ENCODE measurements around the gene HYDIN.

Gene HYDIN

GRCh38 chr16:71230122-71230845 lies at the start of gene HYDIN:
TSS of gene HYDIN (minus strand) at chr16:71230722. CDS start at chr16:71186895, 43,827 bp downstream.
- DNase-seq (ENCODE audit: low spot score): no peak

GRCh38 chr16:71276589-71277334 lies 46.2 kb upstream of the HYDIN start:
- no peak for DNase-seq (ENCODE audit: low spot score)

GRCh38 chr16:71273384-71273783 lies 42.9 kb upstream of the HYDIN start:
- DNase-seq (ENCODE audit: low spot score): no peak

- no peak for DNase-seq (ENCODE audit: low spot score)
Measured at GRCh38 chr16:71264299-71264698, 33.8 kb upstream of the HYDIN start.

GRCh38 chr16:71263582-71263981 lies 33.1 kb upstream of the HYDIN start:
- DNase-seq (ENCODE audit: low spot score): no peak

GRCh38 chr16:71262391-71262790 lies 31.9 kb upstream of the HYDIN start:
- no peak for DNase-seq (ENCODE audit: low spot score)

GRCh38 chr16:71260995-71261394 lies 30.5 kb upstream of the HYDIN start:
- DNase-seq (ENCODE audit: low spot score): no peak

GRCh38 chr16:71259086-71259485 lies 28.6 kb upstream of the HYDIN start:
- no peak for DNase-seq (ENCODE audit: low spot score)

- DNase-seq (ENCODE audit: low spot score): no peak
Measured at GRCh38 chr16:71258372-71258771, 27.9 kb upstream of the HYDIN start.

GRCh38 chr16:71257768-71258167 lies 27.2 kb upstream of the HYDIN start:
- no peak for DNase-seq (ENCODE audit: low spot score)

- DNase-seq (ENCODE audit: low spot score): no peak
Measured at GRCh38 chr16:71255721-71256120, 25.2 kb upstream of the HYDIN start.

GRCh38 chr16:71254832-71255525 lies 24.5 kb upstream of the HYDIN start:
- DNase-seq (ENCODE audit: low spot score): no peak

GRCh38 chr16:71250461-71251235 lies 20.1 kb upstream of the HYDIN start:
- no peak for DNase-seq (ENCODE audit: low spot score)

- DNase-seq (ENCODE audit: low spot score): no peak
Measured at GRCh38 chr16:71249399-71249798, 18.9 kb upstream of the HYDIN start.

- DNase-seq (ENCODE audit: low spot score): no peak
Measured at GRCh38 chr16:71247478-71247877, 17.0 kb upstream of the HYDIN start.

- no peak for DNase-seq (ENCODE audit: low spot score)
Measured at GRCh38 chr16:71246309-71246708, 15.8 kb upstream of the HYDIN start.

- no peak for DNase-seq (ENCODE audit: low spot score)
Measured at GRCh38 chr16:71244521-71244920, 14.0 kb upstream of the HYDIN start.

GRCh38 chr16:71242601-71243000 lies 12.1 kb upstream of the HYDIN start:
- DNase-seq (ENCODE audit: low spot score): no peak

GRCh38 chr16:71242036-71242435 lies 11.5 kb upstream of the HYDIN start:
- DNase-seq (ENCODE audit: low spot score): no peak

- no peak for DNase-seq (ENCODE audit: low spot score)
Measured at GRCh38 chr16:71229344-71229743, 1.2 kb downstream of the HYDIN start.

GRCh38 chr16:71226229-71227141 lies 4.0 kb downstream of the HYDIN start:
- DNase-seq (ENCODE audit: low spot score): no peak

Data from CD4-positive, alpha-beta T cell treated with Interleukin-15 for 4 hours (primary cell).